Measurements from ENCODE around the gene PIK3R5.

The PIK3R5 gene

GRCh38 chr17:8883353-8883752, 82.2 kb downstream of the PIK3R5 start:
- TF ChIP-seq CTCF (IDR thresholded peaks at IDR 0.05) = no peak

- TF ChIP-seq CTCF (IDR thresholded peaks at IDR 0.05) = no peak
Observed at GRCh38 chr17:8881606-8882005, 83.9 kb downstream of the PIK3R5 start.

GRCh38 chr17:8880466-8880865, 85.0 kb downstream of the PIK3R5 start:
- no peak for TF ChIP-seq CTCF (IDR thresholded peaks at IDR 0.05)

GRCh38 chr17:8879410-8879809, 86.1 kb downstream of the PIK3R5 start:
- no peak for TF ChIP-seq CTCF (IDR thresholded peaks at IDR 0.05)

GRCh38 chr17:8877984-8878383, 87.5 kb downstream of the PIK3R5 start:
- no peak for TF ChIP-seq CTCF (IDR thresholded peaks at IDR 0.05)

GRCh38 chr17:8875957-8876356, 89.5 kb downstream of the PIK3R5 start:
- TF ChIP-seq CTCF (IDR thresholded peaks at IDR 0.05) = no peak

GRCh38 chr17:8875436-8875835, 90.1 kb downstream of the PIK3R5 start:
- no peak for TF ChIP-seq CTCF (IDR thresholded peaks at IDR 0.05)

Data from LNCAP (cell line).